AG04449 (cell line): ENCODE data around the gene TMEM256.

Experiments
- CTCF ChIA-PET: fragments of 350-600 bp; formaldehyde crosslinking; extraction: SDS; loops from one replicate; lab custom pipeline; 2021; ENCODE audit warnings: antibody characterized with exemption; lab: Yijun Ruan, JAX
- POLR2A ChIA-PET: fragments of 400-600, 350-600 bp; formaldehyde crosslinking; extraction: SDS; loops from one replicate; lab custom pipeline; 2020; ENCODE audit warnings: antibody characterized with exemption, inconsistent platforms; lab: Yijun Ruan, JAX
- DNase-seq: peaks from one replicate; pipeline ENCODE4 v3.0.0-alpha.2; 2010; ENCODE audit warnings: low read depth, low spot score
- H3K4me3 ChIP-seq: 2 replicates; pipeline ENCODE4 v1.5.1; 2011; ENCODE audit warnings: low read depth, mild to moderate bottlenecking, control low read depth, low read length
- CTCF ChIP-seq: IDR thresholded peaks from one replicate; pipeline ENCODE4 v1.5.1; 2011; ENCODE audit warnings: mild to moderate bottlenecking, moderate library complexity, low read length, control low read depth, inconsistent platforms; ENCODE audit not compliant: insufficient read depth; ENCODE audit errors: missing control alignments

TMEM256 gene

GRCh38 chr17:7415784-7416183, 11.9 kb upstream of the TMEM256 start:
- DNase-seq = no peak
- H3K4me3 ChIP-seq = no peak overlapping the region
- TF ChIP-seq CTCF = no peak
- ChIA-PET CTCF (no interaction called here), POLR2A (no interaction called here)

GRCh38 chr17:7414837-7415236, 10.9 kb upstream of the TMEM256 start:
- TF ChIP-seq CTCF = no peak
- ChIA-PET CTCF (interaction anchor here (1.9 kb wide), 1 partner anchor 22 kb away, joined by 5 read pairs; no protein-coding TSS in a partner anchor), POLR2A (no interaction called here)
- no peak overlapping the region for H3K4me3 ChIP-seq
- no peak for DNase-seq

GRCh38 chr17:7413346-7413985, 9.6 kb upstream of the TMEM256 start:
- DNase-seq = no peak
- POLR2A ChIA-PET = interaction anchor here (1.5 to 1.9 kb wide), 2 partner anchors 9 to 23 kb away, joined by 4 to 11 read pairs; partner anchors contain the start of gene TMEM256
- H3K4me3 ChIP-seq = no peak overlapping the region
- CTCF ChIA-PET = interaction anchor here (0.8 to 1.9 kb wide), 6 partner anchors 9 to 147 kb away, joined by 3 to 5 read pairs (median 3); no protein-coding TSS in a partner anchor
- no peak for TF ChIP-seq CTCF

GRCh38 chr17:7411427-7411750, 7.5 kb upstream of the TMEM256 start:
- no peak for DNase-seq
- H3K4me3 ChIP-seq = no peak overlapping the region
- CTCF ChIA-PET = interaction anchor here (0.6 to 0.8 kb wide), 2 partner anchors 12 to 17 kb away, joined by 3 to 4 read pairs; no protein-coding TSS in a partner anchor
- no peak for TF ChIP-seq CTCF
- POLR2A ChIA-PET = no interaction called here

GRCh38 chr17:7410634-7411426, 6.9 kb upstream of the TMEM256 start:
- DNase-seq = no peak
- no peak overlapping the region for H3K4me3 ChIP-seq
- ChIA-PET CTCF (interaction anchor here (0.8 kb wide), 1 partner anchor 11 kb away, joined by 3 read pairs; no protein-coding TSS in a partner anchor), POLR2A (no interaction called here)
- TF ChIP-seq CTCF = no peak

GRCh38 chr17:7409716-7410115, 5.8 kb upstream of the TMEM256 start:
- no peak for TF ChIP-seq CTCF
- POLR2A ChIA-PET = no interaction called here
- no peak overlapping the region for H3K4me3 ChIP-seq
- CTCF ChIA-PET = no interaction called here
- no peak for DNase-seq
